H9 (cell line): Measurements from ENCODE around the gene TNIP2. TPM values are rescaled to one million over a fixed set of nuclear protein-coding genes. Genes with fewer than 3 reads are reported as not detected.

ENCODE experiments used
- DNase-seq: peaks from one replicate; pipeline ENCODE4 v3.0.0-alpha.2; 2017
- H2AFZ ChIP-seq: one replicate; pipeline ENCODE4 v1.6.1; 2013; ENCODE audit warnings: mild to moderate bottlenecking, low read length, control low read depth, moderate library complexity
- H2AK5ac ChIP-seq: 2 replicates; pipeline ENCODE4 v1.6.1; 2013; ENCODE audit warnings: low read length, control low read depth, mixed read lengths; ENCODE audit not compliant: insufficient read length
- H2BK120ac ChIP-seq: one replicate; pipeline ENCODE4 v1.6.1; 2013; ENCODE audit warnings: low read depth, mild to moderate bottlenecking, low read length, control low read depth, inconsistent platforms; ENCODE audit not compliant: poor library complexity, severe bottlenecking
- H2BK12ac ChIP-seq: 2 replicates; pipeline ENCODE4 v1.6.1; 2013; ENCODE audit warnings: low read length, control low read depth, mixed read lengths, low read depth; ENCODE audit not compliant: insufficient read length
- H2BK15ac ChIP-seq: 2 replicates; pipeline ENCODE4 v1.6.1; 2013; ENCODE audit warnings: low read depth, low read length, control low read depth
- H2BK20ac ChIP-seq: one replicate; pipeline ENCODE4 v1.6.1; 2013; ENCODE audit warnings: low read depth, mild to moderate bottlenecking, low read length, control low read depth, inconsistent platforms; ENCODE audit not compliant: poor library complexity, severe bottlenecking
- H2BK5ac ChIP-seq: 2 replicates; pipeline ENCODE4 v1.6.1; 2013; ENCODE audit warnings: low read length, control low read depth, mixed read lengths; ENCODE audit not compliant: insufficient read length
- H3K14ac ChIP-seq: 2 replicates; pipeline ENCODE4 v1.6.1; 2013; ENCODE audit warnings: low read length, control low read depth; ENCODE audit not compliant: insufficient read depth
- H3K18ac ChIP-seq: 2 replicates; pipeline ENCODE4 v1.6.1; 2013; ENCODE audit warnings: low read depth, mild to moderate bottlenecking, mixed read lengths, low read length, control low read depth; ENCODE audit not compliant: insufficient read length
- H3K23ac ChIP-seq: 2 replicates; pipeline ENCODE4 v1.6.1; 2013; ENCODE audit warnings: low read length, control low read depth, mixed read lengths, low read depth; ENCODE audit not compliant: insufficient read length
- H3K23me2 ChIP-seq: 2 replicates; pipeline ENCODE4 v1.6.1; 2013; ENCODE audit warnings: low read depth, mild to moderate bottlenecking, mixed read lengths, low read length, control low read depth; ENCODE audit not compliant: insufficient read length, poor library complexity, severe bottlenecking
- H3K27ac ChIP-seq: 2 replicates; pipeline ENCODE4 v1.5.1; 2013; ENCODE audit warnings: low read length, control low read depth, mixed read lengths, low read depth; ENCODE audit not compliant: insufficient read length
- H3K27me3 ChIP-seq: 2 replicates; pipeline ENCODE4 v1.6.1; 2013; ENCODE audit warnings: low read length, control low read depth, inconsistent platforms; ENCODE audit not compliant: insufficient read depth
- H3K4ac ChIP-seq: 2 replicates; pipeline ENCODE4 v1.6.1; 2013; ENCODE audit warnings: low read depth, mild to moderate bottlenecking, control low read depth, inconsistent platforms, low read length, moderate library complexity
- H3K4me1 ChIP-seq: 2 replicates; pipeline ENCODE4 v1.6.1; 2013; ENCODE audit warnings: low read length, control low read depth, inconsistent platforms; ENCODE audit not compliant: insufficient read depth
- H3K4me2 ChIP-seq: 2 replicates; pipeline ENCODE4 v1.6.1; 2013; ENCODE audit warnings: low read length, control low read depth, mixed read lengths; ENCODE audit not compliant: insufficient read length, insufficient read depth
- H3K56ac ChIP-seq: 2 replicates; pipeline ENCODE4 v1.6.1; 2013; ENCODE audit warnings: low read depth, mild to moderate bottlenecking, mixed read lengths, low read length, control low read depth; ENCODE audit not compliant: insufficient read length
- H3K79me1 ChIP-seq: 2 replicates; pipeline ENCODE4 v1.6.1; 2013; ENCODE audit warnings: low read depth, mild to moderate bottlenecking, moderate library complexity, low read length, control low read depth, inconsistent platforms; ENCODE audit not compliant: insufficient read depth, poor library complexity, severe bottlenecking
- H3K79me2 ChIP-seq: 2 replicates; pipeline ENCODE4 v1.6.1; 2013; ENCODE audit warnings: low read length, control low read depth, inconsistent platforms; ENCODE audit not compliant: insufficient read depth
- H3K9ac ChIP-seq: 2 replicates; pipeline ENCODE4 v1.6.1; 2013; ENCODE audit warnings: low read length, control low read depth, mixed read lengths; ENCODE audit not compliant: insufficient read length; ENCODE audit errors: extremely low read depth
- H3K9me3 ChIP-seq: one replicate; pipeline ENCODE4 v1.6.1; 2013; ENCODE audit warnings: low read depth, low read length, inconsistent platforms; ENCODE audit not compliant: control insufficient read depth
- H3T11ph ChIP-seq: one replicate; pipeline ENCODE4 v1.6.1; 2013; ENCODE audit warnings: mild to moderate bottlenecking, low read length, control low read depth, inconsistent platforms
- H4K20me1 ChIP-seq: one replicate; pipeline ENCODE4 v1.6.1; 2013; ENCODE audit not compliant: control insufficient read depth, insufficient read length, insufficient read depth
- H4K5ac ChIP-seq: 2 replicates; pipeline ENCODE4 v1.6.1; 2013; ENCODE audit warnings: low read depth, mild to moderate bottlenecking, mixed read lengths, low read length, control low read depth; ENCODE audit not compliant: insufficient read length
- H4K8ac ChIP-seq: replicated peaks from 2 replicates; pipeline ENCODE4 v1.6.1; 2013; ENCODE audit warnings: low read length, control low read depth, mixed read lengths, low read depth; ENCODE audit not compliant: insufficient read length
- H4K91ac ChIP-seq: 2 replicates; pipeline ENCODE4 v1.6.1; 2013; ENCODE audit warnings: low read depth, mild to moderate bottlenecking, moderate library complexity, mixed read lengths, low read length, control low read depth; ENCODE audit not compliant: insufficient read length
- H3K27ac Mint-ChIP-seq, 3 experiments: 2 replicates in 2 of 3; 3 replicates in 1 of 3; pipeline ENCODE4 v1.8.0; 2020 to 2021; ENCODE audit warnings: mixed read lengths in 3 of 3, mild to moderate bottlenecking in 1 of 3, moderate library complexity in 1 of 3
- H3K27me3 Mint-ChIP-seq: 2 replicates; pipeline ENCODE4 v1.8.0; 2021; ENCODE audit warnings: low read depth, mild to moderate bottlenecking, moderate library complexity, mixed read lengths
- H3K36me3 Mint-ChIP-seq, 3 experiments: 2 replicates in 2 of 3; 3 replicates in 1 of 3; pipeline ENCODE4 v1.8.0; 2020 to 2021; ENCODE audit warnings: low read depth in 3 of 3, mixed read lengths in 3 of 3; ENCODE audit not compliant: insufficient read depth in 1 of 3
- H3K4me1 Mint-ChIP-seq, 2 experiments: 2 replicates each; pipeline ENCODE4 v1.8.0; 2020; ENCODE audit warnings: mixed read lengths in 2 of 2
- H3K4me3 Mint-ChIP-seq, 2 experiments: 2 replicates in 1 of 2; 3 replicates in 1 of 2; pipeline ENCODE4 v1.8.0; 2020 to 2021; ENCODE audit warnings: mild to moderate bottlenecking in 2 of 2, mixed read lengths in 2 of 2, moderate library complexity in 1 of 2
- H3K9me3 Mint-ChIP-seq, 2 experiments: 2 replicates in 1 of 2; 3 replicates in 1 of 2; pipeline ENCODE4 v1.8.0; 2020; ENCODE audit warnings: mild to moderate bottlenecking in 2 of 2, mixed read lengths in 2 of 2, moderate library complexity in 1 of 2
- CTCF ChIP-seq: fragments of 200-600 bp; sonication (generic); conservative IDR thresholded peaks from 3 replicates; pipeline ENCODE4 v1.8.0; 2021; ENCODE audit warnings: antibody characterized with exemption, mild to moderate bottlenecking
- WGBS: extraction: QIAGEN DNeasy Blood & Tissue Kit; methylation state at CpG from one replicate; pipeline ENCODE4 v1.1.7; 2013; ENCODE audit warnings: missing lambda C conversion rate, low lambda C conversion rate, mixed read lengths; ENCODE audit not compliant: insufficient read length; ENCODE audit errors: extremely low coverage; 5-methylcytosine and 5-hydroxymethylcytosine counted together
- total RNA-seq: library from RNA; stranded (reverse); gene quantifications from 2 replicates; pipeline ENCODE4 v1.2.1, GENCODE V29; 2021

TNIP2 gene
- total RNA-seq, 1 experiment from 2014 or later = 44.7 TPM

GRCh38 chr4:2697995-2698414 is 58.1 kb downstream of the TNIP2 start:
- H3K14ac ChIP-seq = no peak overlapping the region
- H4K5ac ChIP-seq = no peak overlapping the region
- no peak overlapping the region for H2BK20ac ChIP-seq
- no CpG with 5 or more reads among the region's 8 CpGs for WGBS
- no peak overlapping the region for H2BK12ac ChIP-seq
- H3K23me2 ChIP-seq = no peaks in the 10 kb centered on the region
- H3K23ac ChIP-seq = no peak overlapping the region
- H2AFZ ChIP-seq = no peak overlapping the region
- H3K79me2 ChIP-seq = no peaks in the 10 kb centered on the region
- no peak overlapping the region for H3K56ac ChIP-seq
- H3K4me1 ChIP-seq = no peaks in the 10 kb centered on the region
- no peak overlapping the region for H2AK5ac ChIP-seq
- H3K27ac ChIP-seq = no peak overlapping the region
- H3K27me3 Mint-ChIP-seq = no peaks in the 10 kb centered on the region
- H3K9me3 Mint-ChIP-seq = no peaks in the 10 kb centered on the region
- H3K4me2 ChIP-seq = no peak overlapping the region
- no peaks in the 10 kb centered on the region for H3K27me3 ChIP-seq
- H4K91ac ChIP-seq = no peak overlapping the region
- H4K20me1 ChIP-seq = no peaks in the 10 kb centered on the region
- peaks cover 51 to 94% (median 91%) of the 10 kb centered on the region in 3 experiments; a peak in 6 of 7 replicates for H3K36me3 Mint-ChIP-seq
- H3K4ac ChIP-seq = no peak overlapping the region
- no peaks in the 10 kb centered on the region for H3K4me1 Mint-ChIP-seq
- no peaks in the 10 kb centered on the region for H3K9me3 ChIP-seq
- no peak overlapping the region for H3K9ac ChIP-seq
- H2BK5ac ChIP-seq = no peak overlapping the region
- no peak for DNase-seq
- no peak overlapping the region for H2BK15ac ChIP-seq
- no peak overlapping the region for H3T11ph ChIP-seq
- no peak overlapping the region for H3K4me3 Mint-ChIP-seq
- H4K8ac ChIP-seq = no peak overlapping the region
- no peak overlapping the region for H3K18ac ChIP-seq
- no peaks in the 10 kb centered on the region for H3K79me1 ChIP-seq
- TF ChIP-seq CTCF = no peak
- H2BK120ac ChIP-seq = no peak overlapping the region
- 0 out of 7 replicates have a peak overlapping the region, but pooled peaks of 1 of the 3 experiments have one; percentile 70 for H3K27ac Mint-ChIP-seq
